IMR-90 (cell line): Measurements from ENCODE around the gene GIMAP7. TPM values are rescaled to one million over a fixed set of nuclear protein-coding genes. Genes with fewer than 3 reads are reported as not detected.

Experiments
- ATAC-seq: fragments of 200-7000 bp; cut with Tn5 transposase; 2 replicates; pipeline ENCODE4 v1.9.1; 2020; ENCODE audit warnings: low read depth, mild to moderate bottlenecking, moderate library complexity
- BruUV-seq: library from RNA; stranded (reverse); fragments of 400-500 nt; replicated peaks from 2 replicates; lab custom pipeline; 2021; lab: Mats Ljungman, UMichigan
- CTCF ChIA-PET: fragments of 300-600 bp; formaldehyde crosslinking; extraction: SDS; loops from one replicate; lab custom pipeline; 2021; ENCODE audit warnings: antibody characterized with exemption; lab: Yijun Ruan, JAX
- POLR2A ChIA-PET: fragments of 300-600 bp; sonication (Branson Sonifier 250); formaldehyde crosslinking; loops from one replicate; lab custom pipeline; 2022; ENCODE audit warnings: antibody characterized with exemption; ENCODE audit not compliant: unreplicated experiment; lab: Charles Lee
- DNase-seq: peaks from one replicate; pipeline ENCODE4 v3.0.0; 2013
- H2AFZ ChIP-seq: replicated peaks from 2 replicates; pipeline ENCODE3; 2013; ENCODE audit warnings: low read length, mild to moderate bottlenecking; ENCODE audit not compliant: poor library complexity
- H2AK5ac ChIP-seq: 2 replicates; pipeline ENCODE4 v1.6.1; 2013; ENCODE audit warnings: low read depth, low read length, inconsistent platforms
- H2AK9ac ChIP-seq: replicated peaks from 2 replicates; pipeline ENCODE3; 2013; ENCODE audit warnings: mild to moderate bottlenecking, low read depth, low read length, moderate library complexity; ENCODE audit not compliant: poor library complexity
- H2BK120ac ChIP-seq: 2 replicates; pipeline ENCODE4 v1.6.1; 2013; ENCODE audit warnings: low read depth, low read length, inconsistent platforms
- H2BK15ac ChIP-seq: 3 replicates; pipeline ENCODE4 v1.6.1; 2013; ENCODE audit warnings: low read depth, low read length, inconsistent platforms
- H2BK20ac ChIP-seq: 2 replicates; pipeline ENCODE4 v1.6.1; 2013; ENCODE audit warnings: low read depth, mild to moderate bottlenecking, inconsistent platforms, low read length, moderate library complexity
- H2BK5ac ChIP-seq: 2 replicates; pipeline ENCODE4 v1.6.1; 2013; ENCODE audit warnings: mild to moderate bottlenecking, low read depth, low read length, inconsistent platforms; ENCODE audit not compliant: poor library complexity, severe bottlenecking
- H3K14ac ChIP-seq: replicated peaks from 2 replicates; pipeline ENCODE4 v1.6.1; 2013; ENCODE audit warnings: low read depth, low read length, inconsistent platforms
- H3K18ac ChIP-seq: 2 replicates; pipeline ENCODE4 v1.6.1; 2013; ENCODE audit warnings: low read depth, low read length, control low read depth
- H3K23ac ChIP-seq: 2 replicates; pipeline ENCODE4 v1.6.1; 2013; ENCODE audit warnings: low read depth, low read length, inconsistent platforms
- H3K27ac ChIP-seq: 2 replicates; pipeline ENCODE4 v1.5.1; 2013; ENCODE audit warnings: mild to moderate bottlenecking, control low read depth, low read length; ENCODE audit not compliant: insufficient read depth
- H3K27me3 ChIP-seq: 2 replicates; pipeline ENCODE4 v1.6.1; 2013; ENCODE audit warnings: low read length; ENCODE audit not compliant: control insufficient read depth, insufficient read depth
- H3K36me3 ChIP-seq: 2 replicates; pipeline ENCODE4 v1.6.1; 2013; ENCODE audit warnings: low read length, mixed read lengths; ENCODE audit not compliant: control insufficient read depth, insufficient read depth
- H3K4ac ChIP-seq: 2 replicates; pipeline ENCODE4 v1.6.1; 2013; ENCODE audit warnings: low read depth, low read length, inconsistent platforms
- H3K4me1 ChIP-seq: 2 replicates; pipeline ENCODE4 v1.6.1; 2013; ENCODE audit warnings: low read length, mixed read lengths; ENCODE audit not compliant: control insufficient read depth, insufficient read depth
- H3K4me2 ChIP-seq: 2 replicates; pipeline ENCODE4 v1.6.1; 2013; ENCODE audit warnings: low read depth, mild to moderate bottlenecking, control low read depth, low read length, moderate library complexity
- H3K4me3 ChIP-seq: 2 replicates; pipeline ENCODE4 v1.5.1; 2013; ENCODE audit warnings: low read depth, mild to moderate bottlenecking, control low read depth, low read length, moderate library complexity; ENCODE audit not compliant: insufficient read depth
- H3K56ac ChIP-seq: 2 replicates; pipeline ENCODE4 v1.6.1; 2013; ENCODE audit warnings: low read length, inconsistent platforms; ENCODE audit not compliant: insufficient read depth; ENCODE audit errors: extremely low read depth
- H3K79me1 ChIP-seq, 2 experiments: 2 replicates each; pipeline ENCODE4 v1.6.1; 2013; ENCODE audit warnings: low read length in 2 of 2, inconsistent platforms in 1 of 2, low read depth in 1 of 2
- H3K9ac ChIP-seq: 2 replicates; pipeline ENCODE4 v1.6.1; 2013; ENCODE audit warnings: low read depth, low read length, control low read depth
- H3K9me1 ChIP-seq: 2 replicates; pipeline ENCODE4 v1.6.1; 2013; ENCODE audit warnings: low read length, inconsistent platforms; ENCODE audit not compliant: insufficient read depth
- H3K9me3 ChIP-seq: 2 replicates; pipeline ENCODE4 v1.6.1; 2013; ENCODE audit warnings: low read length; ENCODE audit not compliant: control insufficient read depth, insufficient read depth
- H4K20me1 ChIP-seq: 2 replicates; pipeline ENCODE4 v1.6.1; 2013; ENCODE audit warnings: low read length, inconsistent platforms; ENCODE audit not compliant: insufficient read depth
- H4K5ac ChIP-seq: 2 replicates; pipeline ENCODE4 v1.6.1; 2013; ENCODE audit warnings: mild to moderate bottlenecking, low read depth, low read length, control low read depth
- H4K8ac ChIP-seq, 2 experiments: 2 replicates each; pipeline ENCODE4 v1.6.1; 2013; ENCODE audit warnings: low read depth in 2 of 2, low read length in 2 of 2, control low read depth in 1 of 2, inconsistent platforms in 1 of 2
- H4K91ac ChIP-seq: 2 replicates; pipeline ENCODE4 v1.6.1; 2013; ENCODE audit warnings: low read depth, low read length, inconsistent platforms; ENCODE audit not compliant: insufficient read depth
- CHD1 ChIP-seq: IDR thresholded peaks from 2 replicates; pipeline ENCODE4 v1.6.1; 2012; ENCODE audit warnings: low read depth, low read length, improper control_type of control experiment
- NFE2L2 ChIP-seq: fragments of 150-350 bp; IDR thresholded peaks from 2 replicates; pipeline ENCODE4 v1.6.1; 2016; ENCODE audit warnings: low read depth, mild to moderate bottlenecking, low read length
- SMC3 ChIP-seq: fragments of 150-350 bp; IDR thresholded peaks from 2 replicates; pipeline ENCODE4 v1.6.1; 2016; ENCODE audit warnings: low read depth, mild to moderate bottlenecking, antibody characterized with exemption, low read length, moderate library complexity
- WGBS, 2 experiments: methylation state at CpG; one replicate each; pipeline versions ENCODE4 v1.1.5 to v1.1.7; 2013; ENCODE audit warnings: missing lambda C conversion rate in 2 of 2; ENCODE audit not compliant: insufficient read length in 1 of 2; ENCODE audit errors: extremely low coverage in 2 of 2; 5-methylcytosine and 5-hydroxymethylcytosine counted together
- dilution Hi-C: fragments of 300-500 bp; cut with HindIII; formaldehyde crosslinking; loops from one replicate; pipeline ENCODE4 v1.14.3; 2018; ENCODE audit warnings: low sequenced_read_pairs; ENCODE audit not compliant: unreplicated experiment
- in situ Hi-C: fragments of 300-500 bp; cut with MboI; formaldehyde crosslinking; loops from 3 replicates; pipeline ENCODE4 v1.14.3; 2019; ENCODE audit warnings: low sequenced_read_pairs, inconsistent platforms, mixed read lengths
- intact Hi-C: fragments of 100-400 bp; cut with micrococcal nuclease; formaldehyde crosslinking; loops from 2 replicates; pipeline ENCODE4 v1.10.0; 2022
- polyA plus RNA-seq, 3 experiments: library from polyadenylated mRNA; depleted of rRNA; stranded (reverse); fragments of >200 nt; gene quantifications; 2 replicates each; pipeline ENCODE4 v1.2.3, GENCODE V29; 2012; ENCODE audit warnings: low replicate concordance in 1 of 3
- total RNA-seq: library from RNA; depleted of rRNA; stranded (reverse); fragments of >200 nt; gene quantifications from 2 replicates; pipeline ENCODE4 v1.2.3, GENCODE V29; 2012

GIMAP7 gene
- total and polyA plus RNA-seq, 2 of the 4 experiments (the other 2 are of a cell fraction) = not detected

GRCh38 chr7:150567871-150568301 lies 53.2 kb downstream of the GIMAP7 start:
- Histone ChIP-seq H2BK15ac (no peak overlapping the region), H3K9me1 (no peaks in the 10 kb centered on the region), H4K91ac (no peak overlapping the region), H4K20me1 (no peaks in the 10 kb centered on the region), H3K9ac (no peak overlapping the region), H2AK9ac (no peak overlapping the region), H3K27ac (no peak overlapping the region), H3K27me3 (no peaks in the 10 kb centered on the region), H3K14ac (no peak overlapping the region), H3K23ac (no peak overlapping the region), H3K56ac (no peak overlapping the region), H3K4me2 (no peak overlapping the region), H3K4me1 (no peaks in the 10 kb centered on the region), H4K8ac (no peak overlapping the region), H2BK120ac (no peak overlapping the region), H3K4me3 (no peak overlapping the region), H2BK5ac (no peak overlapping the region), H2AFZ (no peak overlapping the region), H4K5ac (no peak overlapping the region), H3K18ac (no peak overlapping the region), H3K79me1 (no peaks in the 10 kb centered on the region), H2AK5ac (no peak overlapping the region), H3K9me3 (peaks cover 31% of the 10 kb centered on the region), H2BK20ac (no peak overlapping the region), H3K36me3 (no peaks in the 10 kb centered on the region), H3K4ac (no peak overlapping the region)
- dilution Hi-C loops = no loop called here
- no peak for ATAC-seq
- TF ChIP-seq NFE2L2 = no peak
- no peak for TF ChIP-seq CHD1
- TF ChIP-seq SMC3 = no peak
- DNase-seq = no peak
- intact Hi-C loops = no loop called here
- WGBS, 2 experiments = no CpG with 5 or more reads among the region's 3 CpGs
- no TSS peak for BruUV-seq
- in situ Hi-C loops = no loop called here
- ChIA-PET POLR2A (interaction anchor here (0.6 kb wide), 1 partner anchor 13 kb away, joined by 3 read pairs; no protein-coding TSS in a partner anchor), CTCF (no interaction called here)
